ENCODE measurements around the gene DIP2C. TPM values are rescaled to one million over a fixed set of nuclear protein-coding genes. Genes with fewer than 3 reads are reported as not detected.

DIP2C gene
- total RNA-seq, 1 experiment from 2014 or later = 11.0 TPM

DNA sequence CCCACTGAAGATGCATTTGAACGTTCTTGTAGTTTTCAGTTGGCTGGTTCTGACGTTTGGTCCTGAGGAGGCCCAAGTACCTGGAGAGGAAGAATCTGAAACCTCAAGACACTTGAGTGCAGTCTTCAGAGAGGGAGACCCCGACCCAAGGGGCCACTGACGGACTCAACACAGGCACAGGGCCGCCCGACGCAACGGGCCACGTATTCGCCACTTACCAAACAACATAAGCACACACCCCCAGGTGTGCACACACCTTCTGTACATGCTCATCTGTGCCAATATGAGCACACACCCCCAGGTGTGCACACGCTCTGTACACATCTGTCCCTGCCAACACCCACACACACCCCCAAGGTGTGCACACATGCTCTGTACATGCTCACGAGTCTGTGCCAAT is 68.5 kb downstream of the DIP2C start:
- Mint-ChIP-seq H3K9me3 (no peaks in the 10 kb centered on the region), H3K4me3 (no peak overlapping the region), H3K27ac (no peak overlapping the region), H3K4me1 (peaks cover 47% of the 10 kb centered on the region), H3K36me3 (no peaks in the 10 kb centered on the region), H3K27me3 (ENCODE audit: low read depth) (no peaks in the 10 kb centered on the region)
- no peak for ATAC-seq
- ChIA-PET CTCF (no interaction called here), POLR2A (no interaction called here)
- DNase-seq (ENCODE audit: low spot score) = no peak
- TF ChIP-seq NR1H2 (CRISPR knock-in tag; IDR thresholded peaks at IDR 0.05) (no peak), ESRRA (CRISPR knock-in tag; IDR thresholded peaks at IDR 0.05; ENCODE audit: borderline replicate concordance) (no peak), FOXK1 (CRISPR knock-in tag; IDR thresholded peaks at IDR 0.05) (no peak)

DNA sequence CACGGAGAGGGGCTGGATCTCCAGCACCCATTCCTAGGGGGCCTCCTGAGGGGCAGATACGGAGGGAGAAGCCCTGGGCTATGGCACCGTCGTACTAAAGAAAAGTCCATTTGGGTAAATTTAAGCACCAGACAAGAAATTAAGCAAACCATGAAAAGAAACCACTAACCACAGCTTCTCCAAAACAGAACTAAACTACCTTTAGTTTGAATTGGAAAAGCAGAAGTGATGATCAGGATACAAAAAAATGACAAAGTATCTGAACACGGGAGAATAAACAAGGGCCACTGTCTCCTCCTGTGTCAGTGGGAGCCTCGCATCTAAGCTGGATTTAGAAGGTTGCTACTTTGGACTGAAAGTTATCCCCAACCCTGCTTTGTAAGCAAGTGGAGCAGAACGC is 69.1 kb downstream of the DIP2C start:
- Mint-ChIP-seq H3K36me3 (no peaks in the 10 kb centered on the region), H3K27ac (no peak overlapping the region), H3K4me1 (peaks cover 44% of the 10 kb centered on the region), H3K27me3 (ENCODE audit: low read depth) (no peaks in the 10 kb centered on the region), H3K9me3 (no peaks in the 10 kb centered on the region), H3K4me3 (no peak overlapping the region)
- POLR2A ChIA-PET = no interaction called here
- ATAC-seq = no peak
- CTCF ChIA-PET = interaction anchor here (1.0 kb wide), 1 partner anchor 109 kb away, joined by 3 read pairs; no protein-coding TSS in a partner anchor
- no peak for DNase-seq (ENCODE audit: low spot score)
- TF ChIP-seq ZNF219 (CRISPR knock-in tag; IDR thresholded peaks at IDR 0.05; ENCODE audit: borderline replicate concordance) = no peak
- no peak for TF ChIP-seq ZNF263 (CRISPR knock-in tag; IDR thresholded peaks at IDR 0.05; ENCODE audit: low read depth)
- TF ChIP-seq OVOL2 (CRISPR knock-in tag; IDR thresholded peaks at IDR 0.05; ENCODE audit: borderline replicate concordance) = no peak
- TF ChIP-seq E2F4 (CRISPR knock-in tag; IDR thresholded peaks at IDR 0.05; ENCODE audit: borderline replicate concordance, low read depth) = no peak
- no peak for TF ChIP-seq CBFB (CRISPR knock-in tag; IDR thresholded peaks at IDR 0.05; ENCODE audit: low read depth)
- TF ChIP-seq ATF6 (CRISPR knock-in tag; IDR thresholded peaks at IDR 0.05) = no peak
- TF ChIP-seq ESRRA (CRISPR knock-in tag; IDR thresholded peaks at IDR 0.05; ENCODE audit: borderline replicate concordance) = no peak
- TF ChIP-seq NR2C2 (CRISPR knock-in tag; IDR thresholded peaks at IDR 0.05) = no peak
- TF ChIP-seq IRF2 (CRISPR knock-in tag; IDR thresholded peaks at IDR 0.05; ENCODE audit: borderline replicate concordance, low read depth) = no peak
- TF ChIP-seq, protein P1, sequence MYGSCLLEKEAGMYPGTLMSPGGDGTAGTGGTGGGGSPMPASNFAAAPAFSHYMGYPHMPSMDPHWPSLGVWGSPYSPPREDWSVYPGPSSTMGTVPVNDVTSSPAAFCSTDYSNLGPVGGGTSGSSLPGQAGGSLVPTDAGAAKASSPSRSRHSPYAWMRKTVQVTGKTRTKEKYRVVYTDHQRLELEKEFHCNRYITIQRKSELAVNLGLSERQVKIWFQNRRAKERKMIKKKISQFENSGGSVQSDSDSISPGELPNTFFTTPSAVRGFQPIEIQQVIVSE (CRISPR knock-in tag; IDR thresholded peaks at IDR 0.05; ENCODE audit: borderline replicate concordance) = no peak
- TF ChIP-seq, protein P2, sequence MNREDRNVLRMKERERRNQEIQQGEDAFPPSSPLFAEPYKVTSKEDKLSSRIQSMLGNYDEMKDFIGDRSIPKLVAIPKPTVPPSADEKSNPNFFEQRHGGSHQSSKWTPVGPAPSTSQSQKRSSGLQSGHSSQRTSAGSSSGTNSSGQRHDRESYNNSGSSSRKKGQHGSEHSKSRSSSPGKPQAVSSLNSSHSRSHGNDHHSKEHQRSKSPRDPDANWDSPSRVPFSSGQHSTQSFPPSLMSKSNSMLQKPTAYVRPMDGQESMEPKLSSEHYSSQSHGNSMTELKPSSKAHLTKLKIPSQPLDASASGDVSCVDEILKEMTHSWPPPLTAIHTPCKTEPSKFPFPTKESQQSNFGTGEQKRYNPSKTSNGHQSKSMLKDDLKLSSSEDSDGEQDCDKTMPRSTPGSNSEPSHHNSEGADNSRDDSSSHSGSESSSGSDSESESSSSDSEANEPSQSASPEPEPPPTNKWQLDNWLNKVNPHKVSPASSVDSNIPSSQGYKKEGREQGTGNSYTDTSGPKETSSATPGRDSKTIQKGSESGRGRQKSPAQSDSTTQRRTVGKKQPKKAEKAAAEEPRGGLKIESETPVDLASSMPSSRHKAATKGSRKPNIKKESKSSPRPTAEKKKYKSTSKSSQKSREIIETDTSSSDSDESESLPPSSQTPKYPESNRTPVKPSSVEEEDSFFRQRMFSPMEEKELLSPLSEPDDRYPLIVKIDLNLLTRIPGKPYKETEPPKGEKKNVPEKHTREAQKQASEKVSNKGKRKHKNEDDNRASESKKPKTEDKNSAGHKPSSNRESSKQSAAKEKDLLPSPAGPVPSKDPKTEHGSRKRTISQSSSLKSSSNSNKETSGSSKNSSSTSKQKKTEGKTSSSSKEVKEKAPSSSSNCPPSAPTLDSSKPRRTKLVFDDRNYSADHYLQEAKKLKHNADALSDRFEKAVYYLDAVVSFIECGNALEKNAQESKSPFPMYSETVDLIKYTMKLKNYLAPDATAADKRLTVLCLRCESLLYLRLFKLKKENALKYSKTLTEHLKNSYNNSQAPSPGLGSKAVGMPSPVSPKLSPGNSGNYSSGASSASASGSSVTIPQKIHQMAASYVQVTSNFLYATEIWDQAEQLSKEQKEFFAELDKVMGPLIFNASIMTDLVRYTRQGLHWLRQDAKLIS (CRISPR knock-in tag; IDR thresholded peaks at IDR 0.05; ENCODE audit: borderline replicate concordance) = no peak
- TF ChIP-seq ZNF512 (CRISPR knock-in tag; IDR thresholded peaks at IDR 0.05; ENCODE audit: borderline replicate concordance) = no peak
- TF ChIP-seq ZNF671 (CRISPR knock-in tag; IDR thresholded peaks at IDR 0.05) = no peak
- TF ChIP-seq TEAD4 (CRISPR knock-in tag; IDR thresholded peaks at IDR 0.05) = no peak

Measured in WTC11 (cell line).